ENCODE results near the gene SLC25A1.

SLC25A1 gene

GRCh38 chr22:19201869-19202798 is 23.6 kb upstream of the SLC25A1 start:
- no peak overlapping the region for H3K9ac ChIP-seq
- H3K27me3 ChIP-seq (ENCODE audit: insufficient read depth, low read depth): no peaks in the 10 kb centered on the region
- H3K4me1 ChIP-seq (ENCODE audit: low read depth, poor library complexity, severe bottlenecking): no peaks in the 10 kb centered on the region
- TF ChIP-seq CTCF (conservative IDR thresholded peaks at IDR 0.05; ENCODE audit: low read depth, low read length): no peak
- no peaks in the 10 kb centered on the region for H4K20me1 ChIP-seq (ENCODE audit: insufficient read depth)
- no peaks in the 10 kb centered on the region for H3K36me3 ChIP-seq (ENCODE audit: insufficient read depth)
- H3K4me2 ChIP-seq: no peak overlapping the region
- no peak overlapping the region for H3K27ac ChIP-seq
- H3K4me3 ChIP-seq (IDR thresholded peaks at IDR 0.05; ENCODE audit: insufficient read depth, low read depth, low read length): no peak overlapping the region
- no peaks in the 10 kb centered on the region for H3K79me2 ChIP-seq (ENCODE audit: insufficient read depth, low read depth)
- no peak overlapping the region for H2AFZ ChIP-seq (ENCODE audit: low read depth)

- H3K4me2 ChIP-seq: no peak overlapping the region
- H3K27ac ChIP-seq: no peak overlapping the region
- no peaks in the 10 kb centered on the region for H3K79me2 ChIP-seq (ENCODE audit: insufficient read depth, low read depth)
- H4K20me1 ChIP-seq (ENCODE audit: insufficient read depth): no peaks in the 10 kb centered on the region
- no peak for TF ChIP-seq CTCF (conservative IDR thresholded peaks at IDR 0.05; ENCODE audit: low read depth, low read length)
- no peaks in the 10 kb centered on the region for H3K36me3 ChIP-seq (ENCODE audit: insufficient read depth)
- H3K4me3 ChIP-seq (IDR thresholded peaks at IDR 0.05; ENCODE audit: insufficient read depth, low read depth, low read length): no peak overlapping the region
- H3K4me1 ChIP-seq (ENCODE audit: low read depth, poor library complexity, severe bottlenecking): no peaks in the 10 kb centered on the region
- no peaks in the 10 kb centered on the region for H3K27me3 ChIP-seq (ENCODE audit: insufficient read depth, low read depth)
- H3K9ac ChIP-seq: no peak overlapping the region
- H2AFZ ChIP-seq (ENCODE audit: low read depth): no peak overlapping the region
Observed at GRCh38 chr22:19201130-19201868, 22.8 kb upstream of the SLC25A1 start.

GRCh38 chr22:19199479-19199878 is 20.9 kb upstream of the SLC25A1 start:
- H3K36me3 ChIP-seq (ENCODE audit: insufficient read depth): no peaks in the 10 kb centered on the region
- no peaks in the 10 kb centered on the region for H4K20me1 ChIP-seq (ENCODE audit: insufficient read depth)
- no peaks in the 10 kb centered on the region for H3K27me3 ChIP-seq (ENCODE audit: insufficient read depth, low read depth)
- no peak overlapping the region for H2AFZ ChIP-seq (ENCODE audit: low read depth)
- H3K4me1 ChIP-seq (ENCODE audit: low read depth, poor library complexity, severe bottlenecking): no peaks in the 10 kb centered on the region
- no peak overlapping the region for H3K4me2 ChIP-seq
- no peak overlapping the region for H3K27ac ChIP-seq
- no peak for TF ChIP-seq CTCF (conservative IDR thresholded peaks at IDR 0.05; ENCODE audit: low read depth, low read length)
- H3K9ac ChIP-seq: no peak overlapping the region
- no peaks in the 10 kb centered on the region for H3K79me2 ChIP-seq (ENCODE audit: insufficient read depth, low read depth)
- H3K4me3 ChIP-seq (IDR thresholded peaks at IDR 0.05; ENCODE audit: insufficient read depth, low read depth, low read length): no peak overlapping the region

GRCh38 chr22:19197997-19198865 is 19.7 kb upstream of the SLC25A1 start:
- no peak overlapping the region for H3K27ac ChIP-seq
- H3K4me1 ChIP-seq (ENCODE audit: low read depth, poor library complexity, severe bottlenecking): no peaks in the 10 kb centered on the region
- H3K79me2 ChIP-seq (ENCODE audit: insufficient read depth, low read depth): no peaks in the 10 kb centered on the region
- no peak overlapping the region for H3K4me2 ChIP-seq
- no peak overlapping the region for H3K4me3 ChIP-seq (IDR thresholded peaks at IDR 0.05; ENCODE audit: insufficient read depth, low read depth, low read length)
- no peaks in the 10 kb centered on the region for H3K27me3 ChIP-seq (ENCODE audit: insufficient read depth, low read depth)
- TF ChIP-seq CTCF (conservative IDR thresholded peaks at IDR 0.05; ENCODE audit: low read depth, low read length): no peak
- no peaks in the 10 kb centered on the region for H3K36me3 ChIP-seq (ENCODE audit: insufficient read depth)
- H4K20me1 ChIP-seq (ENCODE audit: insufficient read depth): no peaks in the 10 kb centered on the region
- H2AFZ ChIP-seq (ENCODE audit: low read depth): no peak overlapping the region
- no peak overlapping the region for H3K9ac ChIP-seq
